GM12878 (cell line): Measurements from ENCODE around the gene PPP1R18. TPM values are rescaled to one million over a fixed set of nuclear protein-coding genes. Genes with fewer than 3 reads are reported as not detected.

Experiments
- ATAC-seq: fragments of 200-7000 bp; cut with Tn5 transposase; 3 replicates; pipeline ENCODE4 v1.9.1; 2020; ENCODE audit warnings: mild to moderate bottlenecking, moderate library complexity
- BruUV-seq: library from RNA; stranded (reverse); fragments of 400-500 nt; replicated peaks from 2 replicates; lab custom pipeline; 2021; lab: Mats Ljungman, UMichigan
- CTCF ChIA-PET: fragments of 300-600 bp; sonication (Branson Sonifier 250); formaldehyde crosslinking; extraction: SDS; loops from one replicate; lab custom pipeline; 2021; ENCODE audit warnings: inconsistent platforms; lab: Yijun Ruan, JAX
- POLR2A ChIA-PET: fragments of 350-600 bp; formaldehyde crosslinking; extraction: SDS; loops from one replicate; lab custom pipeline; 2021; ENCODE audit warnings: inconsistent platforms; lab: Charles Lee
- RAD21 ChIA-PET: fragments of 300-600 bp; sonication (Branson Sonifier 250); formaldehyde crosslinking; loops from one replicate; lab custom pipeline; 2023; ENCODE audit warnings: antibody characterized with exemption; ENCODE audit not compliant: unreplicated experiment; lab: Charles Lee
- SMC1A ChIA-PET: fragments of 300-600 bp; sonication (Branson Sonifier 250); formaldehyde crosslinking; loops from one replicate; lab custom pipeline; 2023; ENCODE audit not compliant: unreplicated experiment, uncharacterized antibody; lab: Charles Lee
- DNase-seq: peaks from one replicate; pipeline ENCODE4 v3.0.0-alpha.2; 2011; ENCODE audit warnings: low read depth, low spot score
- FAIRE-seq: peaks from 3 replicates; lab custom pipeline; 2011; peaks lifted over from hg19 to GRCh38; lab: Jason Lieb, UNC
- H2AFZ ChIP-seq: 2 replicates; pipeline ENCODE4 v1.6.0; 2011; ENCODE audit warnings: low read depth, low read length, control low read depth; ENCODE audit not compliant: control insufficient read depth
- H3K27ac ChIP-seq: 2 replicates; pipeline ENCODE4 v1.5.1; 2011; ENCODE audit warnings: control low read depth; ENCODE audit not compliant: control insufficient read depth, insufficient read depth
- H3K27me3 ChIP-seq, 2 experiments: replicated peaks in 1 of 2; 2 replicates each; pipeline versions ENCODE4 v1.6.0 to v1.6.1; 2011; ENCODE audit warnings: low read length in 1 of 2; ENCODE audit not compliant: control insufficient read depth in 2 of 2, insufficient read depth in 2 of 2
- H3K36me3 ChIP-seq, 2 experiments: 2 replicates each; pipeline ENCODE4 v1.5.1; 2011; ENCODE audit warnings: low read length in 1 of 2; ENCODE audit not compliant: control insufficient read depth in 2 of 2, insufficient read depth in 2 of 2
- H3K4me1 ChIP-seq: 2 replicates; pipeline ENCODE4 v1.6.1; 2011; ENCODE audit warnings: mild to moderate bottlenecking, low read length, moderate library complexity, mixed read lengths; ENCODE audit not compliant: control insufficient read depth, insufficient read depth
- H3K4me2 ChIP-seq: 2 replicates; pipeline ENCODE4 v1.6.0; 2011; ENCODE audit warnings: control low read depth; ENCODE audit not compliant: control insufficient read depth, insufficient read depth
- H3K4me3 ChIP-seq: fragments of 200-600 bp; sonication (generic); 2 replicates; pipeline ENCODE4 v1.5.1; 2016
- H3K79me2 ChIP-seq: 2 replicates; pipeline ENCODE4 v1.6.0; 2011; ENCODE audit warnings: low read length; ENCODE audit not compliant: control insufficient read depth, insufficient read depth
- H3K9ac ChIP-seq: 2 replicates; pipeline ENCODE4 v1.8.0; 2011; ENCODE audit warnings: low read length, control low read depth, mixed read lengths; ENCODE audit not compliant: control insufficient read depth, insufficient read depth
- H3K9me3 ChIP-seq: replicated peaks from 3 replicates; pipeline ENCODE4 v1.5.1; 2011; ENCODE audit warnings: mild to moderate bottlenecking, low read length; ENCODE audit not compliant: control insufficient read depth, insufficient read depth
- H4K20me1 ChIP-seq: 2 replicates; pipeline ENCODE4 v1.6.0; 2011; ENCODE audit not compliant: control insufficient read depth, insufficient read depth
- ELK1 ChIP-seq: IDR thresholded peaks from 2 replicates; pipeline ENCODE4 v1.6.1; 2012; ENCODE audit warnings: low read depth, low read length, improper control_type of control experiment
- HDGF ChIP-seq: fragments of 450-650 bp; IDR thresholded peaks from 2 replicates; pipeline ENCODE4 v1.6.1; 2016; ENCODE audit warnings: antibody characterized with exemption
- IKZF2 ChIP-seq, 2 experiments: fragments of 450-650 bp; IDR thresholded peaks; 2 replicates each; pipeline ENCODE4 v1.6.1; 2017; ENCODE audit warnings: mild to moderate bottlenecking in 2 of 2, moderate library complexity in 2 of 2
- NR2F1 ChIP-seq: fragments of 450-650 bp; conservative IDR thresholded peaks from 2 replicates; pipeline ENCODE4 v1.6.1; 2017; ENCODE audit warnings: mild to moderate bottlenecking
- POLR2AphosphoS5 ChIP-seq: IDR thresholded peaks from 2 replicates; pipeline ENCODE4 v1.6.1; 2011; ENCODE audit warnings: mild to moderate bottlenecking, low read length, inconsistent platforms
- SKIL ChIP-seq: fragments of 450-650 bp; IDR thresholded peaks from 2 replicates; pipeline ENCODE4 v1.6.1; 2017; ENCODE audit warnings: mild to moderate bottlenecking, low read depth, inconsistent platforms; ENCODE audit not compliant: poor library complexity, severe bottlenecking
- SMAD5 ChIP-seq: IDR thresholded peaks from 2 replicates; pipeline ENCODE4 v1.6.1; 2016; ENCODE audit warnings: antibody characterized with exemption, low read depth
- WGBS: methylation state at CpG from one replicate; pipeline ENCODE4 v1.1.6; 2016; ENCODE audit warnings: low lambda C conversion rate; ENCODE audit not compliant: insufficient replicate concordance, insufficient coverage; ENCODE audit errors: missing lambda C conversion rate; 5-methylcytosine and 5-hydroxymethylcytosine counted together
- in situ Hi-C: fragments of 300-500 bp; cut with MboI; formaldehyde crosslinking; loops from 9 replicates; pipeline ENCODE4 v1.14.3; 2018; ENCODE audit warnings: mixed read lengths
- intact Hi-C: fragments of 100-400 bp; cut with micrococcal nuclease; formaldehyde crosslinking; loops from one replicate; pipeline ENCODE4 v1.14.2; 2022; ENCODE audit not compliant: unreplicated experiment
- polyA plus RNA-seq, 11 experiments: library from polyadenylated mRNA; depleted of rRNA in 4 of 11; unstranded in 6 of 11; stranded (reverse) in 5 of 11; fragments of >200 nt; fragmentation: Nextera tagmentation in 4 of 11; fragmentation: Illumina TruSeq in 1 of 11; extraction: Ambion mirVana in 4 of 11; extraction: Trizol in 1 of 11; gene quantifications; 1 replicate in 1 of 11; 2 replicates in 10 of 11; pipeline versions ENCODE4 v1.2.1 to v1.2.3, GENCODE V29; 2011 to 2016; ENCODE audit warnings: inconsistent platforms in 2 of 11, missing spikeins in 2 of 11, low read depth in 1 of 11
- total RNA-seq, 4 experiments: library from RNA; depleted of rRNA in 3 of 4; stranded (reverse); fragments of >200 nt in 3 of 4; fragmentation: Illumina TruSeq in 1 of 4; extraction: Trizol in 1 of 4; gene quantifications; 2 replicates each; pipeline versions ENCODE4 v1.2.1 to v1.2.3, GENCODE V29; 2013 to 2021

The PPP1R18 gene
- total and polyA plus RNA-seq, 10 of the 15 experiments (the other 5 are each of a cell fraction or from before 2014, with no cell fraction given): 21.0 to 119 (median 52.6) TPM

GRCh38 chr6:30683183-30683979, 3.1 kb downstream of the PPP1R18 start:
- DNase-seq (no peak), ATAC-seq (no peak)
- in situ Hi-C loops: loop anchor here (5.0 kb wide), 2 partner anchors 34 to 139 kb away; partner anchors contain the start of gene MDC1

More at GRCh38 chr6:30683183-30683979, 3.1 kb downstream of the PPP1R18 start:
- WGBS: 0% methylated on average over 5 of the region's 7 CpGs
- no peak overlapping the region for H2AFZ ChIP-seq
- H3K27ac ChIP-seq: peak overlapping the region; percentile 94
- CTCF ChIA-PET: interaction anchor here (1.5 to 9.5 kb wide), 2 partner anchors 42 to 137 kb away, joined by 5 to 487 read pairs; partner anchors contain the start of genes MDC1 and TUBB
- no peaks in the 10 kb centered on the region for H3K27me3 ChIP-seq
- H3K9ac ChIP-seq: peak overlapping the region; percentile 75
- peak overlapping the region; percentile 89 for H3K4me2 ChIP-seq
- H4K20me1 ChIP-seq: peaks cover 5% of the 10 kb centered on the region; the same call in 1 of the 2 replicates
- peaks cover 0 to 9% of the 10 kb centered on the region in 2 experiments; a peak in 3 of 4 replicates for H3K36me3 ChIP-seq
- no peaks in the 10 kb centered on the region for H3K9me3 ChIP-seq
- peaks cover 12% of the 10 kb centered on the region for H3K4me1 ChIP-seq
- H3K79me2 ChIP-seq: peaks cover 97% of the 10 kb centered on the region
- no peak for FAIRE-seq
- TF ChIP-seq NR2F1: peak; percentile 40
- TF ChIP-seq ELK1: no peak
- TF ChIP-seq HDGF: no peak
- no peak for TF ChIP-seq SKIL
- TF ChIP-seq SMAD5: peak; percentile 8; the same call in 1 of the 2 replicates
- TF ChIP-seq IKZF2 (IDR thresholded peaks at IDR 0.05): no peak
- TF ChIP-seq POLR2AphosphoS5: 0 out of 2 replicates have a peak, but pooled peaks have one; percentile 1
- POLR2A ChIA-PET: interaction anchor here (0.9 to 9.5 kb wide), 3 partner anchors 37 to 71 kb away, joined by 3 to 200 read pairs (median 5); partner anchors contain the start of genes MDC1 and TUBB
- intact Hi-C loops: loop anchor here (5.0 kb wide), 2 partner anchors 144 to 194 kb away; no protein-coding TSS in a partner anchor
- BruUV-seq: TSS peak; percentile 30
- H3K4me3 ChIP-seq: peak overlapping the region; percentile 100
- SMC1A ChIA-PET: interaction anchor here (11.3 kb wide), 1 partner anchor 41 kb away, joined by 265 read pairs; the partner anchor contains the start of genes MDC1 and TUBB
- RAD21 ChIA-PET: interaction anchor here (1.3 to 14.2 kb wide), 4 partner anchors 37 to 151 kb away, joined by 3 to 232 read pairs (median 106); partner anchors contain the start of genes MDC1 and TUBB
